GM18511 (cell line): ENCODE measurements around the gene HIGD2B.
"Not testable (repeated sequence)": the region's sequence is repeated elsewhere in the genome, so short reads cannot be mapped to it uniquely, and the experiment has no call there.

Experiments used
- ATAC-seq: cut with Tn5 transposase; IDR thresholded peaks from one replicate; pipeline ENCODE4 v1.9.1; 2021; ENCODE audit warnings: mild to moderate bottlenecking, moderate library complexity; ENCODE audit not compliant: unreplicated experiment

HIGD2B gene, protein sequence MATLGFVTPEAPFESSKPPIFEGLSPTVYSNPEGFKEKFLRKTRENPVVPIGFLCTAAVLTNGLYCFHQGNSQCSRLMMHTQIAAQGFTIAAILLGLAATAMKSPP

DNA sequence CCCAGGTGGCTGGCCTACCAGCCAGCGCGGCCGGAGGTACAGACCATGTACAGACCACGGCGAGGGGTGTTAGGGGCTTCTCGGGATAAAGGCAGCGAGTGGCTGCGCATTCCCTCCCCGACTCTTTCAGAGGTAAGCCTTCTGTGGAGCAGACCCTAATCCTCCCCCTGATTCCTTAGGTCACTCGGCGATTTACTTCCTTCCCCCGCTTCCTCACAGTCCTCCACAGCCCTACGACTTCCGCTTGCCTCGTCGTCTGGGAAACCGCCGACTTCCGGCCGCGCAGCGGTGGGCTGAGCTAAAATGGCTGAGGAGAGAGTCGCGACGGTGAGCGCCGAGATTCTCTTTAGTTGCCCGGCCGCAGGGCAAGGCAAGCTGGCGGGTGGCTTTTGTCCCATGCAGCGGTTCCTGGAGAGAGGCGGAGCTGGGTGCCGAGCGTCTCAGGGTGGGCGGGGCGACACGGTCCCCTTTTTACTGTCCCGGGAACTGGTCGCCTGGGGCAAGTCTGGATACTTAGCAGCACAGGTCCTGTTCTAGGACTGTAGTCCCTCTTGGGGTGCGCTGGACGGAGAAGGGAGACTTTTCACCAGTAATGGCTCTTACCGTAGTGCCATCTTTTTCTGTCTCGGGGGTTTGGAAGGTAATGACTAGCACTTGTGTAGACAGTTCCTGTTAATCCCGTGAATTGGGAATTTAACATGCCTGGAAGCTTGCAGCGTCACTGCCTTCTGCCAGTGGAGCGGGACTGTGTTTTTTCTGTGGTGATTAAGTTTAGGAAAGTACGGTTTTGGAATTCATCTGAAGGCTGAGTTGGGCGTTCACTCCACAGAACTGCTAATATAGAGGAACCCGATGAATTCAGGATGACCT lies at the start of gene HIGD2B, which contains the start of gene BBS4:
HIGD2B (minus strand) TSS at position 258 of the 870 bp plus-strand sequence. CDS start 9,808 bp downstream, outside the sequence.
BBS4 (plus strand) TSS at position 283 of the 870 bp plus-strand sequence; CDS start at position 304, 21 bp downstream.
- peak; percentile 97 for ATAC-seq

DNA sequence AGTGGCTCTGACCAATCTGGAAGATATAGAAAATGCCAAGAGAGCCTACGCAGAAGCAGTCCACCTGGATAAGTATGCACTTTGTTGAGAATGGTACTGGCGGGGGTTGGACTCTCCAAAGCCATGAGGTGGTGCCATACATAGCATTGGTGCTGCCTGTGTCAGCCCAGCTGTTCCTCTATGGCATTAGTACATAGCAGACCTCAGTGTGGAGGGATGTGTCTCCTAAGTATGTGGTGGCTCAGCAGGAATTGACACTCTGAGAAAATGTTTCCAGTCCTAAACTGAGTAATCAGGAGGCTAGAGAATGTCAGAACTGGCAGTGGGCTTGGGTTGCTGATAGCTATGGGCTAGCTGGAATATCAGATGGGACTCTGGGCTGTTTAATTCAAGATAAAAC lies 49.1 kb upstream of the HIGD2B start:
- ATAC-seq = no peak

DNA sequence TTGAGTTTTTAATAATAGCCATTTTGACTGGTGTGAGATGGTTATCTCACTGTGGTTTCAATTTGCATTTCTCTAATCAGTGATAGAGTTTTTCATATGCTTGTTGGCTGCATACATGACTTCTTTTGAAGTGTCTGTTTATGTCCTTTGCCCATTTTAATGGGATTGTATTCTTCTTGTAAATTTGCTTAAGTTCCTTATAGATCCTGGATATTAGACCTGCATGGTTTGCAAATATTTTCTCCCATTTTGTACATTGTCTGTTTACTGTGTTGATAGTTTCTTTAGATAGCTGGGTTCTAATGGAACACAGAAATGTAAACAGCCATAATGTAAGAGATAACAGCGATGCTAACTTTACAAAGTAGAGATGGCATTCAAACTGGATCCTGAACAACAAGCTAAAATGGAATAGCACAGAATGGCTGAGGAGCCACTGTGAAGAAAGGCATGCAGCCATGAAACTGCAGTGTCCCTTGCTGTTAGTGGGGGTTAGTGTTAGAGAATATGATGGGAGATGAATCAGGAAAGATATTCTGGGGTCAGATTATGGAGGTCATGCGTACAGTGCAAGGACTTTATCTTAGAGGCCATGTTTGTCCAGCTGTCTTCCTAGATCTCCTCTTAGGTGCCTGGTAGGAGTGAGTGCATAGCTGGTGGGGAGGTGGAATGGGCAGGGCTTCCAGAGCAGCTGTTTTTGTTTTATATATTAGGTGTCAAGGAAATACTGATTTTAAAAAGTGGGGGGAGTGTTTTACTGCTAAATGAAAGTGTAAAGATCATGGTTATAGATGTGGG lies 48.2 kb upstream of the HIGD2B start:
- no peak for ATAC-seq

DNA sequence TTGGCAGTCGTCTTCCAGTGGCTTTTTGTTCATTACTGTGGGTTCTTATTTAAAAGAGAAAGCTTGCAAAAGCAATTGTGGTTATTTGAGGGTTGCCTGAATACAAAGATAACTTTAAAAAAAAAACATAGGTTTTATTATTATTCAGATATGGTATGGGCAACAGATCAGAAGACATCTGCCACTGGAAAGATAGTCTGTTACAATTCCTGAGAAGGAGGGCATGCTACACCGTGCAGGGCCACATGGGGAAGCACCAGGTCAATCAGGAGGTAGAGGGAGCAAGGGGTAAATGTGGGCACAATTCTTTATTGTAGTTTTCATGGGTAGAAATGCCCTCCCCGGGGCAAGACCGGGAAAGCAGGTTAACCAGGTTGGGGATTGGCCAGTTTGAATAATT lies 46.5 kb upstream of the HIGD2B start:
- no peak for ATAC-seq

DNA sequence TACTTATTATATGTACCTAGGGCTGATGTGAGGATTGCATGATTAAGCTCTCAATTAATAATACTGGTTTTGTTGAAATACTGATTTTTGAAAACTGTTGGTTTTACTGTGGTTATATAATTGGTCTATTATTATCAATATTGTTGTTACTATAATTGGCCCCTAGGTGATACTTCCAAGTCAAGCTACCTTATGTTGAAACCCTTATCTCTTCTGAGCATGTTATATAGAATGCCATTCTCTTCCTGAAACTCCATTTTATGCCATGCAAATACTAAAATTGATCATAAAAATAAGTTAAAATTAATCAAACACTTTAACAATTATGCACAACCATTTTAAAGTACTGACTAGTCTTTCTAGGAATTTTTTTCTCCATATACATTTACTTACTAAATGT lies 46.1 kb upstream of the HIGD2B start:
- no peak for ATAC-seq

DNA sequence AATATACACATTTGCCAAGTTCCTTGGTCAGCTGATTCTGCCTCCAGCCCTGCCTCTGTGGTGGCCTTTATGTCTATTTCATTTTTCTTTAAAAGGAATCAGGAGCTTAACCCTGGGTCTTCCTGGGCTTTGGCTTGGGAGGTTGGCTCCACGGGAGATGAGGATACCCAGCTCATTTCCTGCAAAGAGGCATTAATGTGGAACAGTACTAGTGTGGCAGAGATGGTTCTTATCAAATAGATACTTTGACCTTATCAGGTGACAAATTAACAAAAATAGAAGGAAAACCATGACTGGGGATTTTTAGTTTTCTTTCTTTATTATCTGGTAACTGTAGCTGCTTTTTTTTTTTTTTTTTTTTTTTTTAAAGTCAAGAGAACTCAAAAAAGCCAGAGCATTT lies 42.8 kb upstream of the HIGD2B start:
- ATAC-seq = no peak

DNA sequence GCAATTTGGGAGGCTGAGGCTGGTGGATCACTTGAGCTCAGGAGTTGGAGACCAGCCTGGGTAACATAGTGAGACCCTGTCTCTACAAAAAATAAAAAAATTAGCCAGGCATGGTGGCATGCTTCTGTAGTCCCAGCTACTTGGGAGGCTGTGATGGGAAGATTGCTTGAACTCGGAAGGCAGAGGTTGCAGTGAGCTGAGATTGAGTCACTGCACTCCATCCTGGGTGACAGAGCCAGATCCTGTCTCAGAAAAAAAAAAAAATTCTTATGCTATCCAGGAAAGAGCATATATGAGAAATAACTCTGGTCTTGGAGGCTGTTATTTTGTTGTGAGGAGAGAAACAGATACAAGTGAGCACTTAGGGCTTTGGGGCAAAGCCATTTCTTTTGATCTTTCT lies 42.3 kb upstream of the HIGD2B start:
- ATAC-seq = not testable (repeated sequence)

DNA sequence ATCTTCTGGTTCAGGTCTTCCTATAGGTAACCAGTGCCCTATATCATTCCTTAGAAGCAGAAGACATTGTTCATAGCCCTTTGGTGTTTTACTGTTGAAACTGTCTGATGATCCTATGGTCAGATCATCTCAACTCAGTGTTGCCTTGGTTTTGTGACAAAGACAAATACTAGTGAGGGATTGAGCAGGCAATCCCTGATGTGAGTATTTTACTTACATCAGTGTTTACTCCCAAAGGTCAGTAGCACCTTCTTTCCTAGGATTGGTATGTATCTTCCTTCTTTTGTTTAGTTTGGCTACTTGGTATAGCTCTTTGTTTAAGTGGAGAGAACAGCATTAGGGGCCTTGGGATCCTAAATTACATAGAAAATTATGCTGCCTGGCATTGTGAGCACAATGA lies 41.2 kb upstream of the HIGD2B start:
- no peak for ATAC-seq

DNA sequence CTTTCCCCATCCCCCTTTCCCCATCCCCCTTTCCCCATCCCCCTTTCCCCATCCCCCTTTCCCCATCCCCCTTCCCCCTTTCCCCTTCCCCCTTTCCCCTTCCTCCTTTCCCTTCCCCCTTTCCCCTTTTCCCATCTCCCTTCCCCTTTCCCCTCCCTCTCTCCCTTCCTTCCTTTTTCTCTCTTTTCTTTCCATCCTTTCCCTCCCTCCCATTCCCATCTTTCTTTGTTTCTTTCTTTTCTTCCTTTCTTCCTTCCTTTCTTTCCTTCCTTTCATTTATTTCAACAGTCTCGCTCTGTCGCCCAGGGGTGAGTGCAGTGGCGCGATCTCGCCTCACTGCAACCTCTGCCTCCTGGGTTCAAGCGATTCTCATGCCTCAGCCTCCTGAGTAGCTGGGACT lies 39.9 kb upstream of the HIGD2B start:
- not testable (repeated sequence) for ATAC-seq

DNA sequence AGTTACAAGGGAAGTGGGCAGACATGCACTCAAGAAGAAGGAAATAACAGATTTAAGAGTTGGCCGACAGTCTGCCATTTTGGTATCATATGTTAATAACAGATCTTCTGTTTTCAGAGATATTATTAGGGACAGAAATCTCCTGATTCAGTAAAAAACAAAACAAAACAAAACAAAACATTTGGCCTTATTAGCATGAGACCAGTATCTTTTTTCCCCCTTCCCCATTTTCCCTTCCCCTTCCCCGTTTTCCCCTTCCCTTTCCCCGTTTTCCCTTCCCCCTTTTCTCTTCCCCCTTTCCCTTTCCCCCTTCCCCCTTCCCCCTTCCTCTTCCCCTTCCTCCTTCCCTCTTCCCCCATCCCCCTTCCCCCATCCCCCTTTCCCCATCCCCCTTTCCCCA lies 39.5 kb upstream of the HIGD2B start:
- ATAC-seq = no peak

DNA sequence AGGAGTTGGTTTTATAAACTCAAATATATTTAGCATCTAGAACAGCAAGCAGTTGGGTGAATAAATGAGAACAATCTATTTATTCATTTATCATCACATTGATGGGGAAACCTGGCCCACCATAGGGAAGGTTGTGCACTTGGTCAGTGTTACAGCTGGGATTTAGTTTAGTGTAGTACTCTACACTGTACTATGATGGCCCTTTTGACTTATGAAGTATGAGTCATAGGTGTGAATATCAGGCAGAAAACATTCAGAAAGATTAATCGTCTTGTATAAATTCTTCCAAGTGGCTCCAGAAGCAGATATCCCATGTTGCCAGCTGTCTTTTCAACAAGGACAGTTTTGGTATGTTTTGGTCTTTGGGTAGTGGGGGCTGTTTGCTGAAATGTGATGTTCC lies 38.0 kb upstream of the HIGD2B start:
- ATAC-seq = no peak

DNA sequence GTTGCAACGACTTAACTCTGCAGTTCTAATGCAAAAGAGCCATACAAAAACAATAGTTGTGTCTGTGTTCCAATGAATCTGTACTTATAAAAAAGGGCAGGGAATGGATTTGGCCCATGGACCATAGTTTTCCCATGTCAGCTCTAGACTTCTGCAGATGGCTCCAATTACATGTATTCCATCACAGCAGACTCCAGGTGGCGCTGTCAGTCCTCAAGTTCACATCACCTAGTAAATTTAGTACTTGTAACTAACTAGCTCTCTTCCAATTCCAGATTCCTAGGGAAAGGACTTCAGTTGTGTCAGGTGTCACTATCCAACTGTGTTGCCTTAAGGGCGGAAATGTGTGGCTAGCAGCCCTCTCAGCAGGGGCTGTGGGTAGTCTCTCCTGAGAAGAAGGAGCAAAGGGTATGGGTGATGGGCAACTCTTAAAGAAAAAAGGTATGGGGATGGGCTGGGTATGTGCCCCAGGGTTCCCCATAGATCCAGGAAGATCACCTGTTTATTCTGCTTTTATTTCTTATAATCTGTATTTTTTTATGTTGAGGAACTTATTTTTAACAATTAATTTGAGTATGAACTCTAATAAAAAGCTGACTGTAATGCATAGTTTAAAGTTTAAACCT lies 36.2 kb upstream of the HIGD2B start:
- ATAC-seq = no peak

DNA sequence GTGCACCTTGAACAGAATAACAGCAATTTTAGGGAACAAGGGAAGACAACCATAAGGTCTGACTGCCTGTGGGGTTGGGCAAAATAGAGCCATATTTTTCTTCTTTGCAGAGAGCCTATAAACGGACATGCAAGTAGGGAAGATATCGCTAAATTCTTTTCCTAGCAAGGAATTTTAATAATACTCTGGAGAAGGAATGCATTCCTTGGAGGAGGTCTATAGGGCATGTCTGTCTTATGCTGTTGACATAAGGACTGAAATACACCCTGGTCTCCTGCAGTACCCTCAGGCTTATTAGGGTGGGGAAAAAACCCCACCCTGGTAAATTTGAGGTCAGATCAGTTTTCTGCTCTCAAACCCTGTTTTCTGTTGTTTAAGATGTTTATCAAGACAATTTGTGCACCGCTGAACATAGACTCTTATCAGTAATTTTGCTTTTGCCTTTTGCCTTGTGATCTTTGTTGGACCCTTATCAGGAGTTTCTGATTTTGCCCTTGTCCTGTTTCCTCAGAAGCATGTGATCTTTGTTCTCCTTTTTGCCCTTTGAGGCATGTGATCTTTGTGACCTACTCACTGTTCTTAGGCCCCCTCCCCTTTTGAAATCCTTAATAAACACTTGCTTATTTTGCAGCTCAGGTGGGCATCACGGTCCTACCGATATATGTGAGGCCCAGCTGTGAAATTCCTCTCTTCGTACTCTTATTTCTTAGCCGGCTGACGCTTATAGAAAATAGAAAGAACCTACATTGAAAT lies 22.7 kb upstream of the HIGD2B start:
- not testable (repeated sequence) for ATAC-seq

DNA sequence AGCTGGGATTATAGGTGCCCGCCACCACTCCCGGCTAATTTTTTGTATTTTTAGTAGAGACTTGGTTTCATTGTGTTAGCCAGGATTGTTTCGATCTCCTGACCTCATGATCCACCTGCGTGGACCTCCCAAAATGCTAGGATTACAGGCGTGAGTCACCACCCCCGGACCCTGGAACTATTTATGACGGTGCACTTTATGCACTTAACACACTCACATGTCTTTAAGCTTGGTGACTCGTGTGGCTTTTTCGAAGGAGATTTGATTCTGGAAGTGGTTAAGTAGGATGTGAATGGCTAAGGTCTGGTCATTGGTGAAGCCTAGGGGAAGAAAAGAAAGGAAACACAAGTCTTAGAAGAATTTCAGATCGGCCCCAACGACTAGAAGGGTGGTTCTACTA lies 20.3 kb upstream of the HIGD2B start:
- no peak for ATAC-seq

DNA sequence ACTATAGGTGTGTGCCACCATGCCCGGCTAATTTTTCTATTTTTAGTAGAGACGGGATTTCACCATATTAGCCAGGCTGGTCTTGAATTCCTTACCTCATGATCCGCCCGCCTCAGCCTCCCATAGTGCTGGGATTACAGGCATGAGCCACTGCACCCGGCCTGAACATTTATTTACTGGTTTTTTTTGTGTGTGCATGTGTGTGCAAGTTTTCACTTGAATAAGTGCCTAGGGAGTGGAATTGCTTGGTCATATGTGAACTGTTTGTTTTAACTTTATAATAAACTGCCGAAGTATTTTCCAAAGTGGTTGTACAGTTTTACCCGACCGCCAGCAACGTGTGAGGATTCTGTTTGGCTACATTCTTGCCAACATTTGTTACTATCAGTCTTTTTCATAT lies 14.1 kb upstream of the HIGD2B start:
- no peak for ATAC-seq

DNA sequence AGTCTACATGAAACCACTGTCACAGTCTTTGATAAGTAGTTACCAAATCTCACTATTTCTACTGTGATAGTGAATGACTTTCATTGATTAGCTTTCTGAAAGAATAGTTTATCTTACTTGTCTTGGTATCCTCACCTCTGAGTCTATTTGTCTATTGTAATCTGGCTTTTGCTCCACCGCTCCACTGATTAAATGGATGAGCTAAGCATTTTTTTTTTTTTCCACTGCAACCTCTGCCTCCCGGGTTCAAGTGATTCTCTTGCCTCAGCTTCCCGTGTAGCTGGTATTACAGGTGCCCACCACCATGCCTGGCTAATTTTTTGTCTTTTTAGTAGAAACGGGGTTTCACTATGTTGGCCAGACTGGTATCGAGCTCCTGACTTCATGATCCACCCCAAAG lies 13.0 kb upstream of the HIGD2B start:
- ATAC-seq = no peak

DNA sequence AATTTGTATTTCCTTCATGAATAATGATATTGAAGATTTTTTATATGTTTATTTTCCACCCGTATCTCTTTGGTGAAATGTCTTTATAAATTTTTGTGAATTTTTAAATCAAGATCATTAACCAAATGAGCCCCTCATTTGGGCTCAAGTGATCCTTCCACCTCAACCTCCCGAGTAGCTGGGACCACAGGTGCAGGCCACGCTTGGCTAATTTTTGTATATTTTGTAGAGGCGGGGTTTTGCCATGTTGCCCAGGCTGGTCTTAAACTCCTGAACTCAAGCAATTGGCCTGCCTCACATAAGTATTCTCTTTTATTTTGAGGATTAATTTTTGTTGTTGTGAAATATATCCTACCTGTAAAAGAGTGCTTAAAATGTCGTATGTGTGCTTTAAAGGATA lies 5.0 kb upstream of the HIGD2B start:
- no peak for ATAC-seq

DNA sequence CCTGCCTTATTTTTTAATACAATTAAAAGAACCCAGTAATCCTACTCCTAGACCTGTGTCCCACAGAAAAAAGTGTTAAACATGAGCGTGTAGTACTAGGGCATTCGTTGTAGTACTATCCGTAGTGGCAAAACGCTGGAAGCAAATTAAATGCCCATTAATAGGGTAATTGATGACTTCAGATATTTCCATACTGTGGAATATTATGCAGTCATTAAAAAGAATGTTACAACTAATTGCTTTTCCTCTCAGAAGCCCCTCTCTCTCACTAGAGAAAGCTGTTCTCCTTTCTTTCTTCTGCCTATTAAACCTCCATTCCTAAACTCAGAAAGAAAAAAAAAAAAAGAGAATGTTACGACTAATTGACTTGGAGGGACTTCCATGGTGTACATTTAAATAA lies 2.7 kb upstream of the HIGD2B start:
- ATAC-seq = no peak

DNA sequence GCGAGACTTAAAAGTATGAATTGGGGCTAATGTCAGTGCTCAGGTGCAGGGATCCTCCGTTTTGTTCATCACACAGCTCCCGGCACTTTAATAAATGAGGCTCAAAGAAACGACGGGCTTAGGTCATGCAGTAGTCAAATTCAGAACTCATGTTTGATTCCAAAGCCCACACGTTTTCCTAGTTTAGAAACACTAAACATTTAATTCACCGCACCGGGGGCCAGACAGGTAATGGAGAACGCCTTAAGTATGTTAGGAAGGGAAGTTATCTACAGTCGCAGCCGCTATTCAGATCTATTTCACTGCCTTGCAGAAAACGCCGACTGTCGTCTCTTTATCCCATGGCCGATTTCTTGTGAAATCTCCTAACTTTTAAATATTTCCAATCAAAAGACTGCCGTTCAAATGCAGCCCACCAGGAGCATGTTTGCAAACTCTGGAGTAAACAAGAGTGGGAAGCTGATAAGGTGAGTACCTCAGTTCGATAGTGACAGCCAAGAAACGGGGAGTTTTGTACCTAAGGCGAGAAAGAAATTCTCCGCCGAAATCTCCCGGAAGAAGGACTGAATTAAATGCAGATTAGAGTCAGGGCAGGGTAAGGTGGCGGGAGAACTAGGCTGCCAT lies 569 bp downstream of the HIGD2B start:
- ATAC-seq = no peak

DNA sequence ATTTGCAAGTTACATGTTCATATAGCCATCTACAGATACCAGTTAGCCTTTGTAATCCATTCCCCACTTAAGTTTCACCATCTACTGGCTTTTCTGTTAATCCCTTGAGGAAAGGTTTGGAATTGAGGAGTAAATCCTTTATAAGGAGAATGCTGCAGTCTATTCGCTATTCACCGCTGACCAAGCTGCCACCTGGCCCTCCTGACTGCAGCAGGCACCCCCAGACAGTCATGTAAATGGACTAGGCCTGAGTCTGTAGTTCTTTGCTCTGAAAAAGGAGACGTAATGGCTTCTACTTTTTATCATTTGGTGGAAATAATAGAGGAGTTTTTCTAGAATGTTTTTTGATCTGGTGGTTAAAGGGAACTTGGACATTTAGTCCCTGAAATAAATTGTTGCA lies 3.2 kb downstream of the HIGD2B start:
- ATAC-seq = no peak
